Adrenal gland (tissue), 5 donors: ENCODE measurements around the gene KRIT1.
"Not testable (repeated sequence)": the region's sequence is repeated elsewhere in the genome, so short reads cannot be mapped to it uniquely, and the experiment has no call there.

ENCODE experiments used
- POLR2A ChIP-seq, 2 donors: fragments of 450-650 bp; IDR thresholded peaks; one replicate each; pipeline ENCODE4 v1.6.1; 2017; ENCODE audit warnings: antibody characterized with exemption in 2 of 2, mild to moderate bottlenecking in 2 of 2, moderate library complexity in 1 of 2
- TF ChIP-seq, protein P1 (sequence below), 6 experiments: fragments of 450-650 bp in 4 of 6; fragments of 200-600 bp in 2 of 6; sonication (generic) in 1 of 6; IDR thresholded peaks; 1 replicate in 5 of 6; 2 replicates in 1 of 6; pipeline versions ENCODE4 v1.5.1 to v1.8.0; 2016 to 2021; ENCODE audit warnings: antibody characterized with exemption in 6 of 6, mild to moderate bottlenecking in 2 of 6, moderate library complexity in 1 of 6
- donor health status: DM: no; HTN: no; CAD: no.

GRCh38 chr7:92254800-92255199 is 9.1 kb upstream of the KRIT1 start:
- TF ChIP-seq POLR2A (IDR thresholded peaks at IDR 0.05), result not testable (repeated sequence)
- TF ChIP-seq, protein P1, sequence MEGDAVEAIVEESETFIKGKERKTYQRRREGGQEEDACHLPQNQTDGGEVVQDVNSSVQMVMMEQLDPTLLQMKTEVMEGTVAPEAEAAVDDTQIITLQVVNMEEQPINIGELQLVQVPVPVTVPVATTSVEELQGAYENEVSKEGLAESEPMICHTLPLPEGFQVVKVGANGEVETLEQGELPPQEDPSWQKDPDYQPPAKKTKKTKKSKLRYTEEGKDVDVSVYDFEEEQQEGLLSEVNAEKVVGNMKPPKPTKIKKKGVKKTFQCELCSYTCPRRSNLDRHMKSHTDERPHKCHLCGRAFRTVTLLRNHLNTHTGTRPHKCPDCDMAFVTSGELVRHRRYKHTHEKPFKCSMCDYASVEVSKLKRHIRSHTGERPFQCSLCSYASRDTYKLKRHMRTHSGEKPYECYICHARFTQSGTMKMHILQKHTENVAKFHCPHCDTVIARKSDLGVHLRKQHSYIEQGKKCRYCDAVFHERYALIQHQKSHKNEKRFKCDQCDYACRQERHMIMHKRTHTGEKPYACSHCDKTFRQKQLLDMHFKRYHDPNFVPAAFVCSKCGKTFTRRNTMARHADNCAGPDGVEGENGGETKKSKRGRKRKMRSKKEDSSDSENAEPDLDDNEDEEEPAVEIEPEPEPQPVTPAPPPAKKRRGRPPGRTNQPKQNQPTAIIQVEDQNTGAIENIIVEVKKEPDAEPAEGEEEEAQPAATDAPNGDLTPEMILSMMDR (IDR thresholded peaks at IDR 0.05), result not testable (repeated sequence)
